GM12878 (cell line): ENCODE results near the gene CHKA. TPM values are rescaled to one million over a fixed set of nuclear protein-coding genes. Genes with fewer than 3 reads are reported as not detected.

ENCODE experiments used
- ATAC-seq: fragments of 200-7000 bp; cut with Tn5 transposase; 3 replicates; pipeline ENCODE4 v1.9.1; 2020; ENCODE audit warnings: mild to moderate bottlenecking, moderate library complexity
- BruUV-seq: library from RNA; stranded (reverse); fragments of 400-500 nt; replicated peaks from 2 replicates; lab custom pipeline; 2021; lab: Mats Ljungman, UMichigan
- CTCF ChIA-PET: fragments of 300-600 bp; sonication (Branson Sonifier 250); formaldehyde crosslinking; extraction: SDS; loops from one replicate; lab custom pipeline; 2021; ENCODE audit warnings: inconsistent platforms; lab: Yijun Ruan, JAX
- POLR2A ChIA-PET: fragments of 350-600 bp; formaldehyde crosslinking; extraction: SDS; loops from one replicate; lab custom pipeline; 2021; ENCODE audit warnings: inconsistent platforms; lab: Charles Lee
- RAD21 ChIA-PET: fragments of 300-600 bp; sonication (Branson Sonifier 250); formaldehyde crosslinking; loops from one replicate; lab custom pipeline; 2023; ENCODE audit warnings: antibody characterized with exemption; ENCODE audit not compliant: unreplicated experiment; lab: Charles Lee
- SMC1A ChIA-PET: fragments of 300-600 bp; sonication (Branson Sonifier 250); formaldehyde crosslinking; loops from one replicate; lab custom pipeline; 2023; ENCODE audit not compliant: unreplicated experiment, uncharacterized antibody; lab: Charles Lee
- DNase-seq: peaks from one replicate; pipeline ENCODE4 v3.0.0-alpha.2; 2011; ENCODE audit warnings: low read depth, low spot score
- FAIRE-seq: peaks from 3 replicates; lab custom pipeline; 2011; peaks lifted over from hg19 to GRCh38; lab: Jason Lieb, UNC
- H2AFZ ChIP-seq: 2 replicates; pipeline ENCODE4 v1.6.0; 2011; ENCODE audit warnings: low read depth, low read length, control low read depth; ENCODE audit not compliant: control insufficient read depth
- H3K27ac ChIP-seq: 2 replicates; pipeline ENCODE4 v1.5.1; 2011; ENCODE audit warnings: control low read depth; ENCODE audit not compliant: control insufficient read depth, insufficient read depth
- H3K27me3 ChIP-seq, 2 experiments: replicated peaks in 1 of 2; 2 replicates each; pipeline versions ENCODE4 v1.6.0 to v1.6.1; 2011; ENCODE audit warnings: low read length in 1 of 2; ENCODE audit not compliant: control insufficient read depth in 2 of 2, insufficient read depth in 2 of 2
- H3K36me3 ChIP-seq, 2 experiments: 2 replicates each; pipeline ENCODE4 v1.5.1; 2011; ENCODE audit warnings: low read length in 1 of 2; ENCODE audit not compliant: control insufficient read depth in 2 of 2, insufficient read depth in 2 of 2
- H3K4me1 ChIP-seq: 2 replicates; pipeline ENCODE4 v1.6.1; 2011; ENCODE audit warnings: mild to moderate bottlenecking, low read length, moderate library complexity, mixed read lengths; ENCODE audit not compliant: control insufficient read depth, insufficient read depth
- H3K4me2 ChIP-seq: 2 replicates; pipeline ENCODE4 v1.6.0; 2011; ENCODE audit warnings: control low read depth; ENCODE audit not compliant: control insufficient read depth, insufficient read depth
- H3K4me3 ChIP-seq: fragments of 200-600 bp; sonication (generic); 2 replicates; pipeline ENCODE4 v1.5.1; 2016
- H3K79me2 ChIP-seq: 2 replicates; pipeline ENCODE4 v1.6.0; 2011; ENCODE audit warnings: low read length; ENCODE audit not compliant: control insufficient read depth, insufficient read depth
- H3K9ac ChIP-seq: 2 replicates; pipeline ENCODE4 v1.8.0; 2011; ENCODE audit warnings: low read length, control low read depth, mixed read lengths; ENCODE audit not compliant: control insufficient read depth, insufficient read depth
- H3K9me3 ChIP-seq: replicated peaks from 3 replicates; pipeline ENCODE4 v1.5.1; 2011; ENCODE audit warnings: mild to moderate bottlenecking, low read length; ENCODE audit not compliant: control insufficient read depth, insufficient read depth
- H4K20me1 ChIP-seq: 2 replicates; pipeline ENCODE4 v1.6.0; 2011; ENCODE audit not compliant: control insufficient read depth, insufficient read depth
- BHLHE40 ChIP-seq, 2 experiments: fragments of 450-650 bp in 1 of 2; IDR thresholded peaks; 2 replicates each; pipeline ENCODE4 v1.6.1; 2011 to 2017; ENCODE audit warnings: low read depth in 2 of 2, borderline replicate concordance in 1 of 2, improper control_type of control experiment in 1 of 2, low read length in 1 of 2, mild to moderate bottlenecking in 1 of 2
- POU2F2 ChIP-seq: IDR thresholded peaks from 3 replicates; pipeline ENCODE4 v1.6.1; 2011; ENCODE audit warnings: low read depth, mild to moderate bottlenecking, low read length, borderline replicate concordance
- TCF12 ChIP-seq: IDR thresholded peaks from 2 replicates; pipeline ENCODE4 v1.6.1; 2011; ENCODE audit warnings: low read depth, mild to moderate bottlenecking, low read length
- WGBS: methylation state at CpG from one replicate; pipeline ENCODE4 v1.1.6; 2016; ENCODE audit warnings: low lambda C conversion rate; ENCODE audit not compliant: insufficient replicate concordance, insufficient coverage; ENCODE audit errors: missing lambda C conversion rate; 5-methylcytosine and 5-hydroxymethylcytosine counted together
- in situ Hi-C: fragments of 300-500 bp; cut with MboI; formaldehyde crosslinking; loops from 9 replicates; pipeline ENCODE4 v1.14.3; 2018; ENCODE audit warnings: mixed read lengths
- intact Hi-C: fragments of 100-400 bp; cut with micrococcal nuclease; formaldehyde crosslinking; loops from one replicate; pipeline ENCODE4 v1.14.2; 2022; ENCODE audit not compliant: unreplicated experiment
- polyA plus RNA-seq, 11 experiments: library from polyadenylated mRNA; depleted of rRNA in 4 of 11; unstranded in 6 of 11; stranded (reverse) in 5 of 11; fragments of >200 nt; fragmentation: Nextera tagmentation in 4 of 11; fragmentation: Illumina TruSeq in 1 of 11; extraction: Ambion mirVana in 4 of 11; extraction: Trizol in 1 of 11; gene quantifications; 1 replicate in 1 of 11; 2 replicates in 10 of 11; pipeline versions ENCODE4 v1.2.1 to v1.2.3, GENCODE V29; 2011 to 2016; ENCODE audit warnings: inconsistent platforms in 2 of 11, missing spikeins in 2 of 11, low read depth in 1 of 11
- total RNA-seq, 4 experiments: library from RNA; depleted of rRNA in 3 of 4; stranded (reverse); fragments of >200 nt in 3 of 4; fragmentation: Illumina TruSeq in 1 of 4; extraction: Trizol in 1 of 4; gene quantifications; 2 replicates each; pipeline versions ENCODE4 v1.2.1 to v1.2.3, GENCODE V29; 2013 to 2021
- TF ChIP-seq, protein P1 (sequence below): fragments of 450-650 bp; IDR thresholded peaks from 2 replicates; pipeline ENCODE4 v1.6.1; 2018; ENCODE audit warnings: mild to moderate bottlenecking, low read depth, moderate library complexity; ENCODE audit not compliant: partially characterized antibody

The CHKA gene
- total and polyA plus RNA-seq, 10 of the 15 experiments (the other 5 are each of a cell fraction or from before 2014, with no cell fraction given): 5.2 to 29.2 (median 21.2) TPM

DNA sequence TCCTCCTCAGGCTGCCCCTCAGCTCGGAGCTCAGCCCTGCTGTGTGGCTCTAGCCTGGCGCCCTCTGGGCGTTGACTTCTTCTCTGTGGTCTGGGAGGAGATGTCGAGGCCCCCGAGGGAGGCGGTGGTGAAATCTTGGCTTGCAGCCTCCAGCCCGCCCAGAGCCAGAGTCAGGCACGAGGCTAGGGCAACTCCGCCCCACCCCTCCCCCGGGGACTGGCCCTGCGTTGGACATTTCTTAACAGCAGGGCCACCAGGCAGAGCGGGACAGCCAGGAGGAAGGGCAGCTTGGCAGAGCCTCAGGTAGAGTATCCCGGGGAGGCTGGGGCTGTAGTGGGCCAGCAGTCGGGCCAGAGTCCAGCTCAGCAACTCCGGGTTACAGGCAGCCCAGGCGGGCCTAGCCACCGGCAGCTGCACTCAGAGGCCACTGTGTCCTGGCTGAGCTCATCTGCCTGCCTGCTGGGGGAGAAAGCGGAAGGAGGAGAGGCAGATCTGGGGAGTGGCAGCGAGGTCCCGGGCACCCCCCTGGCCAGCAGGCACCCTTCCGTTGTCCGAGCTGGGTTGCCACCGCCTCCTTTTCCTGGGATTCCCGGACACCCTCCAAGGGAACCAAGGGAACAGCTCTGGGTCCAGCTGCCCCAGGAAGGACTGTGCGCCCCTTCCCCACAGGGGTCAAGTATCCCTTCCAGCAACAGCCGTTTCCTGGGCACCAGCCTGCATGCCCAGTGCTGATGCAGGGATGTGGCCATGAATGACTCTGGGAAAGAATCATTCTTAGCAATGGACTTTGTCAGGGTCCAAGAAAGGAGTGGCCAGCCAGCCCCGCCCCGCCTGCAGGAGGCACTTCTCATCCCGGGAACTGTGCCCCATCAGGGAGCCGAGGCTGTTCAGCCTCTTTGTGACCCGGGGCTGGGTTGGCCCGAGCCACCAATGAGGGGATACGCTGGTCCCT is 110.8 kb downstream of the CHKA start, which contains the start of gene ALDH3B1:
Gene ALDH3B1 (plus strand): TSS at position 238 of the 952 bp plus-strand sequence. CDS start 4,971 bp downstream, outside the sequence.
- Histone ChIP-seq H3K36me3 (no peaks in the 10 kb centered on the region), H3K79me2 (no peaks in the 10 kb centered on the region), H4K20me1 (no peaks in the 10 kb centered on the region), H3K27ac (no peak within 1 kb of the TSS), H3K9me3 (no peaks in the 10 kb centered on the region), H3K4me1 (peaks cover 23% of the 10 kb centered on the region), H2AFZ (peak within 1 kb of the TSS; percentile 60), H3K4me2 (0 out of 2 replicates have a peak within 1 kb of the TSS, but pooled peaks have one; percentile 7), H3K4me3 (no peak within 1 kb of the TSS), H3K27me3 (no peaks in the 10 kb centered on the region), H3K9ac (no peak within 1 kb of the TSS)
- FAIRE-seq (no peak), ATAC-seq (peak; percentile 74), DNase-seq (no peak)
- SMC1A ChIA-PET: interaction anchor here (0.8 to 1.8 kb wide), 4 partner anchors 27 to 202 kb away, joined by 3 to 6 read pairs (median 3); no protein-coding TSS in a partner anchor
- no TSS peak for BruUV-seq
- CTCF ChIA-PET: interaction anchor here (1.0 to 4.6 kb wide), 5 partner anchors 14 to 287 kb away, joined by 4 to 57 read pairs (median 10); no protein-coding TSS in a partner anchor
- 39% methylated on average over 30 of the region's 33 CpGs for WGBS
- TF ChIP-seq TCF12: no peak
- TF ChIP-seq BHLHE40 (IDR thresholded peaks at IDR 0.05; ENCODE audit: borderline replicate concordance in 1 of 2, low read depth in 2 of 2, low read length in 1 of 2): peak in 1 of 2 experiments; percentile 43; a peak in 1 of 4 replicates
- no peak for TF ChIP-seq POU2F2
- TF ChIP-seq, protein P1, sequence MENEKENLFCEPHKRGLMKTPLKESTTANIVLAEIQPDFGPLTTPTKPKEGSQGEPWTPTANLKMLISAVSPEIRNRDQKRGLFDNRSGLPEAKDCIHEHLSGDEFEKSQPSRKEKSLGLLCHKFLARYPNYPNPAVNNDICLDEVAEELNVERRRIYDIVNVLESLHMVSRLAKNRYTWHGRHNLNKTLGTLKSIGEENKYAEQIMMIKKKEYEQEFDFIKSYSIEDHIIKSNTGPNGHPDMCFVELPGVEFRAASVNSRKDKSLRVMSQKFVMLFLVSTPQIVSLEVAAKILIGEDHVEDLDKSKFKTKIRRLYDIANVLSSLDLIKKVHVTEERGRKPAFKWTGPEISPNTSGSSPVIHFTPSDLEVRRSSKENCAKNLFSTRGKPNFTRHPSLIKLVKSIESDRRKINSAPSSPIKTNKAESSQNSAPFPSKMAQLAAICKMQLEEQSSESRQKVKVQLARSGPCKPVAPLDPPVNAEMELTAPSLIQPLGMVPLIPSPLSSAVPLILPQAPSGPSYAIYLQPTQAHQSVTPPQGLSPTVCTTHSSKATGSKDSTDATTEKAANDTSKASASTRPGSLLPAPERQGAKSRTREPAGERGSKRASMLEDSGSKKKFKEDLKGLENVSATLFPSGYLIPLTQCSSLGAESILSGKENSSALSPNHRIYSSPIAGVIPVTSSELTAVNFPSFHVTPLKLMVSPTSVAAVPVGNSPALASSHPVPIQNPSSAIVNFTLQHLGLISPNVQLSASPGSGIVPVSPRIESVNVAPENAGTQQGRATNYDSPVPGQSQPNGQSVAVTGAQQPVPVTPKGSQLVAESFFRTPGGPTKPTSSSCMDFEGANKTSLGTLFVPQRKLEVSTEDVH: no peak
- intact Hi-C loops (no loop called here), in situ Hi-C loops (no loop called here)
- POLR2A ChIA-PET: interaction anchor here (0.5 to 0.7 kb wide), 2 partner anchors 192 to 199 kb away, joined by 3 read pairs; no protein-coding TSS in a partner anchor
- RAD21 ChIA-PET: interaction anchor here (1.0 to 1.7 kb wide), 4 partner anchors 9 to 194 kb away, joined by 3 to 5 read pairs (median 4); no protein-coding TSS in a partner anchor
